H1 (cell line): ENCODE data around the gene TMEM164. TPM values are rescaled to one million over a fixed set of nuclear protein-coding genes. Genes with fewer than 3 reads are reported as not detected.

Source experiments
- NRF1 ChIP-seq: IDR thresholded peaks from 2 replicates; pipeline ENCODE4 v1.6.1; 2011; ENCODE audit warnings: mild to moderate bottlenecking, low read depth, low read length, improper control_type of control experiment
- SUZ12 ChIP-seq: fragments of 200-600 bp; sonication (generic); IDR thresholded peaks from 2 replicates; pipeline ENCODE4 v1.6.1; 2012; ENCODE audit warnings: mild to moderate bottlenecking, inconsistent platforms, low read length, moderate library complexity, mixed read lengths
- polyA plus RNA-seq, 7 experiments: library from polyadenylated mRNA; depleted of rRNA in 3 of 7; stranded (reverse) in 5 of 7; unstranded in 2 of 7; fragments of >200 nt in 5 of 7; fragments of 200-250 nt in 2 of 7; gene quantifications; 1 replicate in 5 of 7; 2 replicates in 1 of 7; 4 replicates in 1 of 7; pipeline versions ENCODE4 v1.2.1 to v1.2.3, GENCODE V29; 2011 to 2013; ENCODE audit warnings: missing spikeins in 2 of 7, mixed read lengths in 2 of 7
- total RNA-seq: library from RNA; stranded (reverse); fragmentation: NEBNext Ultra II Directional; extraction: Animal tissue kit (Norgen Biotek cat#: 25700); gene quantifications from 2 replicates; pipeline ENCODE4 v1.2.1, GENCODE V29; 2021
- TF ChIP-seq, protein P1 (sequence below): fragments of 300-600 bp; sonication (generic); IDR thresholded peaks from 2 replicates; pipeline ENCODE4 v1.7.1; 2012; ENCODE audit warnings: low read length, moderate library complexity, mild to moderate bottlenecking, inconsistent platforms; ENCODE audit not compliant: insufficient replicate concordance

Gene TMEM164
- total and polyA plus RNA-seq, 2 of the 8 experiments (the other 6 are each of a cell fraction or from before 2014, with no cell fraction given), result 7.3 to 14.8 TPM

GRCh38 chrX:110159235-110159634 is 156.3 kb downstream of the TMEM164 start (continued):
- TF ChIP-seq SUZ12 (no peak), NRF1 (no peak)
- TF ChIP-seq, protein P1, sequence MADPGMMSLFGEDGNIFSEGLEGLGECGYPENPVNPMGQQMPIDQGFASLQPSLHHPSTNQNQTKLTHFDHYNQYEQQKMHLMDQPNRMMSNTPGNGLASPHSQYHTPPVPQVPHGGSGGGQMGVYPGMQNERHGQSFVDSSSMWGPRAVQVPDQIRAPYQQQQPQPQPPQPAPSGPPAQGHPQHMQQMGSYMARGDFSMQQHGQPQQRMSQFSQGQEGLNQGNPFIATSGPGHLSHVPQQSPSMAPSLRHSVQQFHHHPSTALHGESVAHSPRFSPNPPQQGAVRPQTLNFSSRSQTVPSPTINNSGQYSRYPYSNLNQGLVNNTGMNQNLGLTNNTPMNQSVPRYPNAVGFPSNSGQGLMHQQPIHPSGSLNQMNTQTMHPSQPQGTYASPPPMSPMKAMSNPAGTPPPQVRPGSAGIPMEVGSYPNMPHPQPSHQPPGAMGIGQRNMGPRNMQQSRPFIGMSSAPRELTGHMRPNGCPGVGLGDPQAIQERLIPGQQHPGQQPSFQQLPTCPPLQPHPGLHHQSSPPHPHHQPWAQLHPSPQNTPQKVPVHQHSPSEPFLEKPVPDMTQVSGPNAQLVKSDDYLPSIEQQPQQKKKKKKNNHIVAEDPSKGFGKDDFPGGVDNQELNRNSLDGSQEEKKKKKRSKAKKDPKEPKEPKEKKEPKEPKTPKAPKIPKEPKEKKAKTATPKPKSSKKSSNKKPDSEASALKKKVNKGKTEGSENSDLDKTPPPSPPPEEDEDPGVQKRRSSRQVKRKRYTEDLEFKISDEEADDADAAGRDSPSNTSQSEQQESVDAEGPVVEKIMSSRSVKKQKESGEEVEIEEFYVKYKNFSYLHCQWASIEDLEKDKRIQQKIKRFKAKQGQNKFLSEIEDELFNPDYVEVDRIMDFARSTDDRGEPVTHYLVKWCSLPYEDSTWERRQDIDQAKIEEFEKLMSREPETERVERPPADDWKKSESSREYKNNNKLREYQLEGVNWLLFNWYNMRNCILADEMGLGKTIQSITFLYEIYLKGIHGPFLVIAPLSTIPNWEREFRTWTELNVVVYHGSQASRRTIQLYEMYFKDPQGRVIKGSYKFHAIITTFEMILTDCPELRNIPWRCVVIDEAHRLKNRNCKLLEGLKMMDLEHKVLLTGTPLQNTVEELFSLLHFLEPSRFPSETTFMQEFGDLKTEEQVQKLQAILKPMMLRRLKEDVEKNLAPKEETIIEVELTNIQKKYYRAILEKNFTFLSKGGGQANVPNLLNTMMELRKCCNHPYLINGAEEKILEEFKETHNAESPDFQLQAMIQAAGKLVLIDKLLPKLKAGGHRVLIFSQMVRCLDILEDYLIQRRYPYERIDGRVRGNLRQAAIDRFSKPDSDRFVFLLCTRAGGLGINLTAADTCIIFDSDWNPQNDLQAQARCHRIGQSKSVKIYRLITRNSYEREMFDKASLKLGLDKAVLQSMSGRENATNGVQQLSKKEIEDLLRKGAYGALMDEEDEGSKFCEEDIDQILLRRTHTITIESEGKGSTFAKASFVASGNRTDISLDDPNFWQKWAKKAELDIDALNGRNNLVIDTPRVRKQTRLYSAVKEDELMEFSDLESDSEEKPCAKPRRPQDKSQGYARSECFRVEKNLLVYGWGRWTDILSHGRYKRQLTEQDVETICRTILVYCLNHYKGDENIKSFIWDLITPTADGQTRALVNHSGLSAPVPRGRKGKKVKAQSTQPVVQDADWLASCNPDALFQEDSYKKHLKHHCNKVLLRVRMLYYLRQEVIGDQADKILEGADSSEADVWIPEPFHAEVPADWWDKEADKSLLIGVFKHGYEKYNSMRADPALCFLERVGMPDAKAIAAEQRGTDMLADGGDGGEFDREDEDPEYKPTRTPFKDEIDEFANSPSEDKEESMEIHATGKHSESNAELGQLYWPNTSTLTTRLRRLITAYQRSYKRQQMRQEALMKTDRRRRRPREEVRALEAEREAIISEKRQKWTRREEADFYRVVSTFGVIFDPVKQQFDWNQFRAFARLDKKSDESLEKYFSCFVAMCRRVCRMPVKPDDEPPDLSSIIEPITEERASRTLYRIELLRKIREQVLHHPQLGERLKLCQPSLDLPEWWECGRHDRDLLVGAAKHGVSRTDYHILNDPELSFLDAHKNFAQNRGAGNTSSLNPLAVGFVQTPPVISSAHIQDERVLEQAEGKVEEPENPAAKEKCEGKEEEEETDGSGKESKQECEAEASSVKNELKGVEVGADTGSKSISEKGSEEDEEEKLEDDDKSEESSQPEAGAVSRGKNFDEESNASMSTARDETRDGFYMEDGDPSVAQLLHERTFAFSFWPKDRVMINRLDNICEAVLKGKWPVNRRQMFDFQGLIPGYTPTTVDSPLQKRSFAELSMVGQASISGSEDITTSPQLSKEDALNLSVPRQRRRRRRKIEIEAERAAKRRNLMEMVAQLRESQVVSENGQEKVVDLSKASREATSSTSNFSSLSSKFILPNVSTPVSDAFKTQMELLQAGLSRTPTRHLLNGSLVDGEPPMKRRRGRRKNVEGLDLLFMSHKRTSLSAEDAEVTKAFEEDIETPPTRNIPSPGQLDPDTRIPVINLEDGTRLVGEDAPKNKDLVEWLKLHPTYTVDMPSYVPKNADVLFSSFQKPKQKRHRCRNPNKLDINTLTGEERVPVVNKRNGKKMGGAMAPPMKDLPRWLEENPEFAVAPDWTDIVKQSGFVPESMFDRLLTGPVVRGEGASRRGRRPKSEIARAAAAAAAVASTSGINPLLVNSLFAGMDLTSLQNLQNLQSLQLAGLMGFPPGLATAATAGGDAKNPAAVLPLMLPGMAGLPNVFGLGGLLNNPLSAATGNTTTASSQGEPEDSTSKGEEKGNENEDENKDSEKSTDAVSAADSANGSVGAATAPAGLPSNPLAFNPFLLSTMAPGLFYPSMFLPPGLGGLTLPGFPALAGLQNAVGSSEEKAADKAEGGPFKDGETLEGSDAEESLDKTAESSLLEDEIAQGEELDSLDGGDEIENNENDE, result no peak
